ENCODE data around the gene MAML2. TPM values are rescaled to one million over a fixed set of nuclear protein-coding genes. Genes with fewer than 3 reads are reported as not detected.

The MAML2 gene
- total RNA-seq, 1 donor from 2014 or later: 3.8 TPM

DNA sequence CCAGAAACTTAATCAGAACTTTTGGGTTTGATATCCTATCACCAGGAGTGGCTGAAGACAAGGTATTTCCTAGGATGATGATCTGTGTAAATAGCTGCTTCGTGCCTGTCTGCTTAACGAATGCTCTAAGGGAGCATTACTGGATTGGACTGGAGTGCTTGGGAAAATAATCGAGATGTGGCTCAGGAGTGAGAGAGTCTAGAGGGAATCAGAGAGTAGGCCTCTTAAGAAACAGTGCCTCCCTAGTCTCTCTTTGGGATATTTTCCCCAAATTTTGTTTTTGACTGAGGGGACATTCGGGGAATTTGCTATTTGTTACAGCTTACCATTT lies 2.5 kb downstream of the MAML2 start:
- H3K79me2 ChIP-seq (ENCODE audit: low read depth): no peaks in the 10 kb centered on the region
- peaks cover 24% of the 10 kb centered on the region for H3K4me1 ChIP-seq
- no peak overlapping the region for H3K4me2 ChIP-seq
- no peak overlapping the region for H3K27ac ChIP-seq
- peak overlapping the region; percentile 90 for H3K4me3 Mint-ChIP-seq
- H3F3A ChIP-seq (ENCODE audit: low read depth): peaks cover 14% of the 10 kb centered on the region
- no peak overlapping the region for H2AFZ ChIP-seq (replicated peaks)
- no peak overlapping the region for H3K9ac ChIP-seq
- peaks cover 5% of the 10 kb centered on the region for H3K27me3 Mint-ChIP-seq (ENCODE audit: insufficient read depth, low read depth)
- H3K27me3 ChIP-seq: no peaks in the 10 kb centered on the region
- H3K27ac Mint-ChIP-seq: no peak overlapping the region
- no peak overlapping the region for H3K4me3 ChIP-seq
- peaks cover 62% of the 10 kb centered on the region for H3K4me1 Mint-ChIP-seq
- H3K9me3 ChIP-seq (ENCODE audit: low read depth): no peaks in the 10 kb centered on the region
- peaks cover 7% of the 10 kb centered on the region for H3K36me3 Mint-ChIP-seq
- TF ChIP-seq EZH2phosphoT487 (IDR thresholded peaks at IDR 0.05) (no peak), EZH2 (IDR thresholded peaks at IDR 0.05) (no peak)
- TF ChIP-seq, protein P1, sequence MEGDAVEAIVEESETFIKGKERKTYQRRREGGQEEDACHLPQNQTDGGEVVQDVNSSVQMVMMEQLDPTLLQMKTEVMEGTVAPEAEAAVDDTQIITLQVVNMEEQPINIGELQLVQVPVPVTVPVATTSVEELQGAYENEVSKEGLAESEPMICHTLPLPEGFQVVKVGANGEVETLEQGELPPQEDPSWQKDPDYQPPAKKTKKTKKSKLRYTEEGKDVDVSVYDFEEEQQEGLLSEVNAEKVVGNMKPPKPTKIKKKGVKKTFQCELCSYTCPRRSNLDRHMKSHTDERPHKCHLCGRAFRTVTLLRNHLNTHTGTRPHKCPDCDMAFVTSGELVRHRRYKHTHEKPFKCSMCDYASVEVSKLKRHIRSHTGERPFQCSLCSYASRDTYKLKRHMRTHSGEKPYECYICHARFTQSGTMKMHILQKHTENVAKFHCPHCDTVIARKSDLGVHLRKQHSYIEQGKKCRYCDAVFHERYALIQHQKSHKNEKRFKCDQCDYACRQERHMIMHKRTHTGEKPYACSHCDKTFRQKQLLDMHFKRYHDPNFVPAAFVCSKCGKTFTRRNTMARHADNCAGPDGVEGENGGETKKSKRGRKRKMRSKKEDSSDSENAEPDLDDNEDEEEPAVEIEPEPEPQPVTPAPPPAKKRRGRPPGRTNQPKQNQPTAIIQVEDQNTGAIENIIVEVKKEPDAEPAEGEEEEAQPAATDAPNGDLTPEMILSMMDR (IDR thresholded peaks at IDR 0.05): no peak
- no peak for DNase-seq (ENCODE audit: low spot score)
- H3K9me3 Mint-ChIP-seq: peaks cover 3% of the 10 kb centered on the region
- H3K36me3 ChIP-seq: no peaks in the 10 kb centered on the region
- no peaks in the 10 kb centered on the region for H4K20me1 ChIP-seq (ENCODE audit: low read depth)

DNA sequence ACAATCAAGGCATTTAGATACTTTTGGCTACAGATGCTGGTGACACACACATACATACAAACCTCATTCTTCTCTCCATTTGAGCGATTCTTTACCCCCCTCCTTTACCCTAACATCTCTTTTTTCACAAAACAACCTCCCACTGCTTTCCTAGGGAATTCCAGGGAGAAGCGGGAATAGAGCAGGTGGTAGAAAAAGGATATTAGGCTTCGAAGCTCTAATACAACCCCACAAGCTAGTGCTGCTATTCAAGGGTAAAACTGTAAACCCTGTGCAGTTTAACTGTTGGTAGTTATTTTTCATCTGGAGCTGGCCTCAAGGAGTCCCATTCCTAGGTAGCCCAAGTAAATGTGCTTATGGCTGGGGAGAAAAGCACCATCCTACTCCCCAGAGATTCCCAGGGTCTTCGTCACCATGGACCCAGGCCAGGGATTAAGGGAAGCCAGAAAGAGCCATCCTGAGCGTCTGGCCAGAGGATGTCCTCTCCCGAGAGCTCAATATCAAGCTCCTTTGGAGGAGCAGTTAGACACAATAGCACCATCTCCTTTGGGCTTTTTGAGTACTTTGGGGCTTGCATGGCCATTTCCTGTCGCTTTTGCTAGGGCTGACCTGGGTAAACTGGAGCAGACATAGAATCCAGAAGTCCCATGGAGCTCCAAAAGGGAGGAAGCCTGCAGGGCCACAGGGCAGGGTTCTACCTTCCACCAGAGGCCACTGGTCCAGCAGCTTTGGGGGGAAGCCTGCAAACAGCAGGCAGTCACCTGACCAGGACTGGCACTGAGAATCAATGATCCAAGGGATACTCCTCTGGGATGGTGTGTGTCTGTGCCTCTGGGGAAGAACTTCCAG lies 3.1 kb downstream of the MAML2 start:
- Histone ChIP-seq H3K36me3 (no peaks in the 10 kb centered on the region), H4K20me1 (ENCODE audit: low read depth) (no peaks in the 10 kb centered on the region), H3K79me2 (ENCODE audit: low read depth) (no peaks in the 10 kb centered on the region), H3F3A (ENCODE audit: low read depth) (peaks cover 14% of the 10 kb centered on the region), H2AFZ (replicated peaks) (no peak overlapping the region), H3K4me2 (no peak overlapping the region), H3K9ac (no peak overlapping the region), H3K4me3 (no peak overlapping the region), H3K9me3 (ENCODE audit: low read depth) (no peaks in the 10 kb centered on the region), H3K4me1 (peaks cover 24% of the 10 kb centered on the region), H3K27ac (no peak overlapping the region), H3K27me3 (no peaks in the 10 kb centered on the region)
- peaks cover 2% of the 10 kb centered on the region for H3K9me3 Mint-ChIP-seq
- peak overlapping the region; percentile 61 for H3K4me3 Mint-ChIP-seq
- TF ChIP-seq EZH2phosphoT487 (IDR thresholded peaks at IDR 0.05) (no peak), EZH2 (IDR thresholded peaks at IDR 0.05) (no peak)
- TF ChIP-seq, protein P1 (IDR thresholded peaks at IDR 0.05): no peak
- peaks cover 5% of the 10 kb centered on the region for H3K27me3 Mint-ChIP-seq (ENCODE audit: insufficient read depth, low read depth)
- H3K4me1 Mint-ChIP-seq: peaks cover 65% of the 10 kb centered on the region
- H3K27ac Mint-ChIP-seq: peak overlapping the region; percentile 44
- DNase-seq (ENCODE audit: low spot score): no peak
- H3K36me3 Mint-ChIP-seq: peaks cover 8% of the 10 kb centered on the region

DNA sequence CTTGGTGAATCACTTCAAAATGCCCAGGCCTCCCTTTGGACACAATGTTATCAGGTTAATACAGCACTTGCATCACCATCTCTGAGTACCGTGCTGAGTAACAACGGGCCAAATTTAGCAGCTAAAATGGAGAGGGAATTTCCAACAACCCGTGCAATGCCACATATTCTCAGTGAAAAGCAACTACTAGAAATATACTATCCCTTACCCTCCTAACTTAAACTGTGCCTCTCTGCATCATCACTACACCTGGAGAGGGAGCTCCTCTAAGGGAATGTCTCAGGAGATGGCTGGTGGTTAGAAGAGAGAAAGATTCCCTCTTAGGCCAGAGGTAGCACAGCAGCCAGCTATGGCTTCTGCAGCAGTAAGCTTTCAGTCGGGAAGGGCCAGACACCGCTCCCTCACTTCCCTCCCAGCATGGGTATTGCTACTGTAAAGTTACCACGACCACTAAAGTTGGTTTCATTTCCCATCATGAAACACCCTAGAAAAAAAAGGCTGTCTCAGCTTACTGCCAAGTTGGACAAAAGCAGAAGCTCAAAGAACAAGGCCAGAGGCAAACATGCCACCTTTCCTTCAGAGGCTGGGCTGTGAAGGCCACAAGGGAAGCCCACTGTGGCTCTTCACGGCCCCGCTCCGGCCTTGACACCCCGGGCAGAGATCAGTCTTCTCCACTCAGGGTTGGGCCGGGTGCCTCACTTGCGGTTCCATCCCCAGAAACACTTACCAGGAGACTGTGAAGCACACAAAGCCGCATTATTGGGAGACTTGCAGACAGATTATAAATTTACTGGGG lies 3.9 kb downstream of the MAML2 start:
- no peaks in the 10 kb centered on the region for H3K9me3 ChIP-seq (ENCODE audit: low read depth)
- peak overlapping the region; percentile 44 for H3K27ac Mint-ChIP-seq
- H3K27me3 ChIP-seq: no peaks in the 10 kb centered on the region
- H3K79me2 ChIP-seq (ENCODE audit: low read depth): no peaks in the 10 kb centered on the region
- H3K36me3 ChIP-seq: no peaks in the 10 kb centered on the region
- H3K9ac ChIP-seq: no peak overlapping the region
- peaks cover 14% of the 10 kb centered on the region for H3K36me3 Mint-ChIP-seq
- peaks cover 24% of the 10 kb centered on the region for H3K4me1 ChIP-seq
- no peak overlapping the region for H3K4me3 ChIP-seq
- H3K4me1 Mint-ChIP-seq: peaks cover 73% of the 10 kb centered on the region
- TF ChIP-seq EZH2phosphoT487 (IDR thresholded peaks at IDR 0.05) (no peak), EZH2 (IDR thresholded peaks at IDR 0.05) (no peak)
- TF ChIP-seq, protein P1 (IDR thresholded peaks at IDR 0.05): no peak
- DNase-seq (ENCODE audit: low spot score): no peak
- no peak overlapping the region for H3K4me2 ChIP-seq
- H3F3A ChIP-seq (ENCODE audit: low read depth): peaks cover 14% of the 10 kb centered on the region
- no peak overlapping the region for H2AFZ ChIP-seq (replicated peaks)
- no peaks in the 10 kb centered on the region for H3K9me3 Mint-ChIP-seq
- no peak overlapping the region for H3K27ac ChIP-seq
- H3K4me3 Mint-ChIP-seq: peak overlapping the region; percentile 61
- H4K20me1 ChIP-seq (ENCODE audit: low read depth): no peaks in the 10 kb centered on the region
- peaks cover 5% of the 10 kb centered on the region for H3K27me3 Mint-ChIP-seq (ENCODE audit: insufficient read depth, low read depth)

Measured in neural progenitor cell (in vitro differentiated cells).